Hepatocyte (in vitro differentiated cells): ENCODE results near the gene PPM1B.
"Not testable (repeated sequence)": the region's sequence is repeated elsewhere in the genome, so short reads cannot be mapped to it uniquely, and the experiment has no call there.

Experiments
- EZH2 ChIP-seq: fragments of 200-600 bp; sonication (generic); IDR thresholded peaks from 2 replicates; pipeline ENCODE4 v1.6.1; 2016; ENCODE audit warnings: antibody characterized with exemption, mild to moderate bottlenecking, borderline replicate concordance
- TF ChIP-seq, protein P1 (sequence below): fragments of 200-600 bp; sonication (generic); IDR thresholded peaks from 2 replicates; pipeline ENCODE4 v1.5.1; 2016; ENCODE audit warnings: antibody characterized with exemption, mild to moderate bottlenecking; ENCODE audit not compliant: poor library complexity

DNA sequence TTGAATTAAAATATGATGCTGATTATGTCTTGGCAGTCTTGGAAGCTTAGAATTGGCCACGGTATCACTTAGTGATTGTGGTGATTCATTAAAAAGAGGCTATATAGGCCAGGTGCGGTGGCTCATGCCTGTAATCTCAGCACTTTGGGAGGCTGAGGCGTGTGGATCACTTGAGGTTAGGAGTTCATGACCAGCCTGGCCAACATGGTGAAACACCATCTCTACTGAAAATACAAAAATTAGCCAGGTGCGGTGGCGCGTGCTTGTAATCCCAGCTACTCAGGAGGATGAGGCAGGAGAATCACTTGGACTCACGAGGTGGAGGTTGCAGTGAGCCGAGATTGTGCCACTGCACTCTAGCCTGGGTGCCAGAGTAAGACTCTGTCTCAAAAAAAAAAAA is 2.8 kb downstream of the PPM1B start:
- TF ChIP-seq, protein P1, sequence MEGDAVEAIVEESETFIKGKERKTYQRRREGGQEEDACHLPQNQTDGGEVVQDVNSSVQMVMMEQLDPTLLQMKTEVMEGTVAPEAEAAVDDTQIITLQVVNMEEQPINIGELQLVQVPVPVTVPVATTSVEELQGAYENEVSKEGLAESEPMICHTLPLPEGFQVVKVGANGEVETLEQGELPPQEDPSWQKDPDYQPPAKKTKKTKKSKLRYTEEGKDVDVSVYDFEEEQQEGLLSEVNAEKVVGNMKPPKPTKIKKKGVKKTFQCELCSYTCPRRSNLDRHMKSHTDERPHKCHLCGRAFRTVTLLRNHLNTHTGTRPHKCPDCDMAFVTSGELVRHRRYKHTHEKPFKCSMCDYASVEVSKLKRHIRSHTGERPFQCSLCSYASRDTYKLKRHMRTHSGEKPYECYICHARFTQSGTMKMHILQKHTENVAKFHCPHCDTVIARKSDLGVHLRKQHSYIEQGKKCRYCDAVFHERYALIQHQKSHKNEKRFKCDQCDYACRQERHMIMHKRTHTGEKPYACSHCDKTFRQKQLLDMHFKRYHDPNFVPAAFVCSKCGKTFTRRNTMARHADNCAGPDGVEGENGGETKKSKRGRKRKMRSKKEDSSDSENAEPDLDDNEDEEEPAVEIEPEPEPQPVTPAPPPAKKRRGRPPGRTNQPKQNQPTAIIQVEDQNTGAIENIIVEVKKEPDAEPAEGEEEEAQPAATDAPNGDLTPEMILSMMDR, result not testable (repeated sequence)
- not testable (repeated sequence) for TF ChIP-seq EZH2
